Pancreas (tissue), 10 donors: Measurements from ENCODE around the gene RTL1. TPM values are rescaled to one million over a fixed set of nuclear protein-coding genes. Genes with fewer than 3 reads are reported as not detected.

Experiments
- ATAC-seq, 4 donors: fragments of 200-7000 bp; cut with Tn5 transposase; one replicate each; pipeline versions ENCODE4 v1.8.0 to v1.9.1; 2020; ENCODE audit warnings: mild to moderate bottlenecking in 4 of 4, moderate library complexity in 4 of 4
- DNase-seq, 6 donors: peaks; one replicate each; pipeline ENCODE4 v3.0.0-alpha.2; 2020
- FAIRE-seq: peaks from 2 replicates; lab custom pipeline; 2012; peaks lifted over from hg19 to GRCh38; lab: Jason Lieb, UNC
- H3K27ac ChIP-seq, 4 donors: fragments of 200-600 bp; sonication (generic); 1 replicate in 3 of 4; 2 replicates in 1 of 4; pipeline versions ENCODE4 v1.5.0 to v1.8.0; 2020
- H3K27me3 ChIP-seq, 4 donors: fragments of 200-600 bp; one replicate each; pipeline ENCODE4 v1.8.0; 2021
- H3K36me3 ChIP-seq, 3 donors: fragments of 200-600 bp; sonication (generic) in 1 of 3; one replicate each; pipeline versions ENCODE4 v1.5.0 to v1.8.0; 2020 to 2021
- H3K4me1 ChIP-seq, 3 donors: fragments of 200-600 bp; one replicate each; pipeline ENCODE4 v1.8.0; 2021
- H3K4me3 ChIP-seq, 4 donors: fragments of 200-600 bp; sonication (generic) in 2 of 4; one replicate each; pipeline versions ENCODE4 v1.5.0 to v1.8.0; 2020 to 2021
- H3K9me3 ChIP-seq, 4 donors: fragments of 200-600 bp; one replicate each; pipeline ENCODE4 v1.8.0; 2021
- WGBS, 2 donors: extraction: QIAGEN DNeasy Blood & Tissue Kit; methylation state at CpG; one replicate each; pipeline ENCODE4 v1.1.7; 2013; 5-methylcytosine and 5-hydroxymethylcytosine counted together
- intact Hi-C, 3 donors: fragments of 100-400 bp; cut with DNase I; formaldehyde crosslinking; loops; one replicate each; pipeline versions ENCODE4 v1.11.1 to v1.14.2; 2022
- microRNA-seq, 2 donors: library from miRNA; unstranded; fragments of <30 nt; microRNA quantifications; one replicate each; pipeline versions ENCODE4 to v1.1.0, GENCODE V29; 2019 to 2020
- polyA plus RNA-seq, 2 donors: library from polyadenylated mRNA; stranded (reverse); fragments of 200-250 nt; gene quantifications; one replicate each; pipeline ENCODE4 v1.2.3, GENCODE V29; 2013
- total RNA-seq, 6 donors: library from RNA; stranded (reverse); fragmentation: NEBNext Ultra II Directional in 4 of 6; extraction: Animal tissue kit (Norgen Biotek cat#: 25700) in 4 of 6; gene quantifications; one replicate each; pipeline versions ENCODE4 v1.2.1 to v1.2.4, GENCODE V29; 2021 to 2023
- TF ChIP-seq, protein P1 (sequence below), 4 donors: fragments of 200-600 bp; sonication (generic) in 3 of 4; IDR thresholded peaks; one replicate each; pipeline versions ENCODE4 v1.5.0 to v1.8.0; 2021; ENCODE audit warnings: antibody characterized with exemption in 4 of 4
- donor health status: healthy with polysubstance abuse.
- donor health status: DM: no; HTN: no; CAD: no; lungs with moderate emphysema.
- donor health status: DM: no; HTN: no; CAD: no.
- donor health status: control.
- donor health status: control.
- donor health status: Bipolar disorder and iron deficiency.
- donor health status: DM: yes; HTN: yes; CAD: no.
- donor health status: DM: no; HTN: no; CAD: no.
- donor health status: DM: no; HTN: no; CAD: no.
- donor health status: DM: yes; HTN: yes; CAD: no.

RTL1 gene
- total and polyA plus RNA-seq, 8 donors = 0.02 to 0.80 (median 0.03) TPM; not detected in 3

DNA sequence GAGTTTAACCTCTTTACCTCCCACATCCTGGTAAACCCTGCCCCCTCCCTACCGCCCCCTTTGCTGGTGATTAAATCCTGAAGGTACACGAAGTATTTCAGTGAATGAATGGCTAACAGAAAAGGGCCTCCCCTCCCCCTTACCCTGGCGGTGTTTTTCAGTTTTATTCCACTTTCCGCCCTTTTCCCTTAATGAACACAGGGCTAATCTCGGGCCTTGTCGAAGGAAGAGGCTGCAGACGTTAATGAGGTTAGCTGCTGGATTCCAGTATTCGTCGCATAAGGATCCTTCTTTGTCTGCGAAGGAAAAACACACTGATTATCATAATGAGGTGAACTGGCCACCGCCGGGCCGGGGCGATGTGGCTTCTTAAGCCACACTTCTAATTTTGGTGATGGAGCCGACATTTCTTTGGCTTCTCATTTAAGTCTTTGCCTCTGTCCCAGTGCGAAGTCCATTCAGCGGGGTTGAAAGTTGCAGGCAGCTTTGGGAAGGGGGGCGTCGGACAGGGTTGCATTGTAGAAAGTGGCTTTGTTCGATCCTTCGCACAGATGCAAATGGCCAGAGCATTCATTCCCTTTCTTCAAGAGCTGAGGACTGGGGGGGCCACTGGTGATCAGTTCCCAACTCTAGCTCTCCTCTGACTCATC lies 71.1 kb downstream of the RTL1 start:
- H3K9me3 ChIP-seq = no peaks in the 10 kb centered on the region
- no peak for ATAC-seq
- no peak for FAIRE-seq
- no peak overlapping the region for H3K4me3 ChIP-seq
- DNase-seq = no peak
- H3K27ac ChIP-seq = no peak overlapping the region
- H3K36me3 ChIP-seq = no peaks in the 10 kb centered on the region
- H3K4me1 ChIP-seq = no peaks in the 10 kb centered on the region
- WGBS, 2 donors = 82 to 85% methylated on average over 21 of the region's 21 CpGs
- TF ChIP-seq, protein P1, sequence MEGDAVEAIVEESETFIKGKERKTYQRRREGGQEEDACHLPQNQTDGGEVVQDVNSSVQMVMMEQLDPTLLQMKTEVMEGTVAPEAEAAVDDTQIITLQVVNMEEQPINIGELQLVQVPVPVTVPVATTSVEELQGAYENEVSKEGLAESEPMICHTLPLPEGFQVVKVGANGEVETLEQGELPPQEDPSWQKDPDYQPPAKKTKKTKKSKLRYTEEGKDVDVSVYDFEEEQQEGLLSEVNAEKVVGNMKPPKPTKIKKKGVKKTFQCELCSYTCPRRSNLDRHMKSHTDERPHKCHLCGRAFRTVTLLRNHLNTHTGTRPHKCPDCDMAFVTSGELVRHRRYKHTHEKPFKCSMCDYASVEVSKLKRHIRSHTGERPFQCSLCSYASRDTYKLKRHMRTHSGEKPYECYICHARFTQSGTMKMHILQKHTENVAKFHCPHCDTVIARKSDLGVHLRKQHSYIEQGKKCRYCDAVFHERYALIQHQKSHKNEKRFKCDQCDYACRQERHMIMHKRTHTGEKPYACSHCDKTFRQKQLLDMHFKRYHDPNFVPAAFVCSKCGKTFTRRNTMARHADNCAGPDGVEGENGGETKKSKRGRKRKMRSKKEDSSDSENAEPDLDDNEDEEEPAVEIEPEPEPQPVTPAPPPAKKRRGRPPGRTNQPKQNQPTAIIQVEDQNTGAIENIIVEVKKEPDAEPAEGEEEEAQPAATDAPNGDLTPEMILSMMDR (IDR thresholded peaks at IDR 0.05) = no peak
- intact Hi-C loops = no loop called here
- H3K27me3 ChIP-seq = no peaks in the 10 kb centered on the region

DNA sequence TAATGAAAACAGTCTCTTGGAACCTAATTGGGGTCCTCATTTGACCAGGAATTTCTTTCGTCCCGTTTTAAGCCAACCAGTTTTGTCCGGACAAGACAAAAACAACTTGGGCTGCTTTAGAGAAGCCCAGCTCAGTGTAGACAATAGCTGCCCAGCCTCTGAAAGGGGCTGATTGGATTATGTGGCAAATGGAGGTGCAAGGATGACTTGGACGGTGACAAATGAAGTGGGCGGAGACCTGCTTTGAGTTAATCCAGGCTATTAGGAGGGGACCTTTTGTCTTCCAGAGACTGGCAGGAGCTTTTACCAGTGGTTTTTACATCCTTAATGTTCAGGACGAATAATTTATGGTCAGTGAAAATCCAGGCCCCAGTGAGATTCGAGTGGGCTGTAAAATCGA lies 72.8 kb downstream of the RTL1 start:
- H3K4me3 ChIP-seq = no peak overlapping the region
- ATAC-seq = no peak
- FAIRE-seq = no peak
- no peaks in the 10 kb centered on the region for H3K4me1 ChIP-seq
- 81% methylated on average over 8 of the region's 8 CpGs for WGBS, 2 donors
- H3K27ac ChIP-seq = no peak overlapping the region
- TF ChIP-seq, protein P1 (IDR thresholded peaks at IDR 0.05) = no peak
- H3K36me3 ChIP-seq = no peaks in the 10 kb centered on the region
- no peaks in the 10 kb centered on the region for H3K9me3 ChIP-seq
- no peaks in the 10 kb centered on the region for H3K27me3 ChIP-seq
- DNase-seq = no peak
- intact Hi-C loops = no loop called here

Small RNA genes within 50 kb of the gene (microRNA-seq; reads per million reads assigned to microRNA genes)
- gene MIR127 = 779 to 2,419 reads per million in 2 donors
- 88.4 to 179 reads per million in 2 donors for gene MIR136
- 223 to 344 reads per million in 2 donors for gene MIR337
- 33.9 to 63.7 reads per million in 2 donors for gene MIR370
- gene MIR431 = 52.1 to 68.3 reads per million in 2 donors
- gene MIR432 = 145 to 190 reads per million in 2 donors
- 40.6 to 139 reads per million in 2 donors for gene MIR433
- gene MIR493 = 160 to 601 reads per million in 2 donors
- gene MIR665 = 1.8 to 4.2 reads per million in 2 donors

Other genes with a start within 250 kb of the RTL1 start
- gene DLK1, start 176.8 kb downstream of the RTL1 start, total RNA-seq = 10 to 100 TPM in 4 of 6 donors, 1 to 10 TPM in 2; 7.7 to 65.5 (median 15.2) TPM
- gene DLK1, start 176.8 kb downstream of the RTL1 start, polyA plus RNA-seq = 10 to 100 TPM in 1 of 2 donors, 1 to 10 TPM in 1; 8.0 to 51.1 TPM
- 100 to 1,000 TPM in 5 of 6 donors, 10 to 100 TPM in 1; 78.8 to 726 (median 175) TPM for gene MEG3, start 77.6 kb downstream of the RTL1 start, total RNA-seq
- gene MEG3, start 77.6 kb downstream of the RTL1 start, polyA plus RNA-seq = 1,000 to 10,000 TPM; 1,023 to 1,150 TPM